Measurements from ENCODE around the gene CADPS2.

CADPS2 gene

GRCh38 chr7:122364761-122365280, 521.4 kb downstream of the CADPS2 start:
- no peak for DNase-seq (ENCODE audit: low spot score)

- no peak for DNase-seq (ENCODE audit: low spot score)
Observed at GRCh38 chr7:122363144-122363543, 523.1 kb downstream of the CADPS2 start.

GRCh38 chr7:122362473-122362872, 523.8 kb downstream of the CADPS2 start:
- no peak for DNase-seq (ENCODE audit: low spot score)

GRCh38 chr7:122354656-122355055, 531.6 kb downstream of the CADPS2 start:
- DNase-seq (ENCODE audit: low spot score), result no peak

GRCh38 chr7:122352454-122352853, 533.8 kb downstream of the CADPS2 start:
- DNase-seq (ENCODE audit: low spot score), result no peak

- no peak for DNase-seq (ENCODE audit: low spot score)
Observed at GRCh38 chr7:122350701-122351100, 535.6 kb downstream of the CADPS2 start.

- no peak for DNase-seq (ENCODE audit: low spot score)
Observed at GRCh38 chr7:122344303-122344620, 542.0 kb downstream of the CADPS2 start.

GRCh38 chr7:122343601-122344302, 542.5 kb downstream of the CADPS2 start:
- DNase-seq (ENCODE audit: low spot score), result no peak

GRCh38 chr7:122340427-122340826, 545.8 kb downstream of the CADPS2 start:
- DNase-seq (ENCODE audit: low spot score), result no peak

- no peak for DNase-seq (ENCODE audit: low spot score)
Observed at GRCh38 chr7:122339145-122339904, 546.9 kb downstream of the CADPS2 start.

GRCh38 chr7:122337011-122337410, 549.2 kb downstream of the CADPS2 start:
- no peak for DNase-seq (ENCODE audit: low spot score)

GRCh38 chr7:122329145-122329802, 557.0 kb downstream of the CADPS2 start:
- DNase-seq (ENCODE audit: low spot score), result no peak

GRCh38 chr7:122327969-122328368, 558.3 kb downstream of the CADPS2 start:
- DNase-seq (ENCODE audit: low spot score), result no peak

GRCh38 chr7:122316467-122317388, 569.5 kb downstream of the CADPS2 start:
- DNase-seq (ENCODE audit: low spot score), result no peak

GRCh38 chr7:122315507-122316466, 570.5 kb downstream of the CADPS2 start:
- DNase-seq (ENCODE audit: low spot score), result no peak

- DNase-seq (ENCODE audit: low spot score), result no peak
Observed at GRCh38 chr7:122314284-122314683, 572.0 kb downstream of the CADPS2 start.

- no peak for DNase-seq (ENCODE audit: low spot score)
Observed at GRCh38 chr7:122312789-122313188, 573.5 kb downstream of the CADPS2 start.

- no peak for DNase-seq (ENCODE audit: low spot score)
Observed at GRCh38 chr7:122311734-122312450, 574.4 kb downstream of the CADPS2 start.

- no peak for DNase-seq (ENCODE audit: low spot score)
Observed at GRCh38 chr7:122311050-122311700, 575.1 kb downstream of the CADPS2 start.

Measured in CD4-positive, alpha-beta T cell treated with Interleukin-6 at 100 ng/mL for 8 hours (primary cell).